CD14-positive monocyte (primary cell): Measurements from ENCODE around the gene FAM180B. TPM values are rescaled to one million over a fixed set of nuclear protein-coding genes. Genes with fewer than 3 reads are reported as not detected.

ENCODE experiments used
- DNase-seq, 3 donors: peaks; one replicate each; pipeline ENCODE4 v3.0.0-alpha.2; 2011 to 2022
- H2AFZ ChIP-seq: 2 replicates; pipeline ENCODE4 v1.6.0; 2012; ENCODE audit warnings: mild to moderate bottlenecking, low read depth, low read length, inconsistent platforms; ENCODE audit not compliant: insufficient read depth, poor library complexity, severe bottlenecking
- H3K27ac ChIP-seq, 2 donors: 1 replicate in 1 of 2; 2 replicates in 1 of 2; pipeline ENCODE4 v1.5.1; 2012 to 2013; ENCODE audit warnings: low read length in 2 of 2, control low read depth in 1 of 2, inconsistent platforms in 1 of 2, low read depth in 1 of 2, mild to moderate bottlenecking in 1 of 2
- H3K27me3 ChIP-seq, 2 donors: one replicate each; pipeline versions ENCODE4 v1.6.0 to v1.6.1; 2011 to 2013; ENCODE audit warnings: low read length in 2 of 2; ENCODE audit not compliant: control insufficient read depth in 2 of 2, insufficient read depth in 2 of 2
- H3K36me3 ChIP-seq, 2 donors: replicated peaks in 1 of 2; 1 replicate in 1 of 2; 2 replicates in 1 of 2; pipeline versions ENCODE4 v1.5.1 to v1.6.1; 2012 to 2013; ENCODE audit warnings: low read length in 2 of 2, control low read depth in 1 of 2, inconsistent platforms in 1 of 2, mild to moderate bottlenecking in 1 of 2; ENCODE audit not compliant: insufficient read depth in 2 of 2, control insufficient read depth in 1 of 2
- H3K4me1 ChIP-seq, 2 donors: 1 replicate in 1 of 2; 2 replicates in 1 of 2; pipeline versions ENCODE4 v1.5.1 to v1.6.1; 2012 to 2013; ENCODE audit warnings: low read length in 2 of 2, control low read depth in 1 of 2, inconsistent platforms in 1 of 2, mild to moderate bottlenecking in 1 of 2, moderate library complexity in 1 of 2; ENCODE audit not compliant: insufficient read depth in 2 of 2, control insufficient read depth in 1 of 2
- H3K4me2 ChIP-seq: replicated peaks from 2 replicates; pipeline ENCODE3; 2012; ENCODE audit warnings: low read length, moderate library complexity, mild to moderate bottlenecking; ENCODE audit not compliant: poor library complexity, severe bottlenecking; ENCODE audit errors: extremely low read depth
- H3K4me3 ChIP-seq, 3 experiments: fragments of 200-600 bp in 1 of 3; sonication (generic) in 1 of 3; replicated peaks in 1 of 3; 1 replicate in 2 of 3; 2 replicates in 1 of 3; pipeline ENCODE4 v1.5.1; 2011 to 2013; ENCODE audit warnings: low read length in 3 of 3, mild to moderate bottlenecking in 3 of 3, control low read depth in 2 of 3, low read depth in 2 of 3, inconsistent platforms in 1 of 3, moderate library complexity in 1 of 3
- H3K79me2 ChIP-seq: 2 replicates; pipeline ENCODE4 v1.6.0; 2012; ENCODE audit warnings: mild to moderate bottlenecking, control low read depth, inconsistent platforms, low read length, moderate library complexity; ENCODE audit not compliant: insufficient read depth
- H3K9ac ChIP-seq: 2 replicates; pipeline ENCODE4 v1.6.0; 2017; ENCODE audit warnings: low read length, mild to moderate bottlenecking; ENCODE audit not compliant: insufficient read depth, poor library complexity, severe bottlenecking
- H3K9me3 ChIP-seq, 2 donors: replicated peaks in 1 of 2; 1 replicate in 1 of 2; 2 replicates in 1 of 2; pipeline versions ENCODE4 v1.5.1 to v1.6.1; 2012 to 2013; ENCODE audit warnings: low read length in 2 of 2, control low read depth in 1 of 2; ENCODE audit not compliant: control insufficient read depth in 1 of 2, insufficient read depth in 1 of 2
- H4K20me1 ChIP-seq: 2 replicates; pipeline ENCODE4 v1.6.0; 2012; ENCODE audit warnings: mild to moderate bottlenecking, low read length, control low read depth, moderate library complexity; ENCODE audit not compliant: insufficient read depth
- H3K27ac Mint-ChIP-seq, 7 donors: one replicate each; pipeline ENCODE4 v1.8.0; 2020; ENCODE audit warnings: mild to moderate bottlenecking in 7 of 7, mixed read lengths in 7 of 7, moderate library complexity in 6 of 7, inconsistent platforms in 2 of 7
- H3K27me3 Mint-ChIP-seq, 3 donors: one replicate each; pipeline ENCODE4 v1.8.0; 2021 to 2022; ENCODE audit warnings: low read depth in 3 of 3, mild to moderate bottlenecking in 3 of 3, mixed read lengths in 3 of 3, moderate library complexity in 3 of 3, inconsistent platforms in 1 of 3
- H3K36me3 Mint-ChIP-seq, 2 donors: one replicate each; pipeline ENCODE4 v1.8.0; 2020; ENCODE audit warnings: mixed read lengths in 2 of 2, inconsistent platforms in 1 of 2, mild to moderate bottlenecking in 1 of 2
- H3K4me1 Mint-ChIP-seq: one replicate; pipeline ENCODE4 v1.8.0; 2020; ENCODE audit warnings: mild to moderate bottlenecking, mixed read lengths
- H3K4me3 Mint-ChIP-seq, 2 donors: one replicate each; pipeline ENCODE4 v1.8.0; 2020; ENCODE audit warnings: mild to moderate bottlenecking in 2 of 2, mixed read lengths in 2 of 2, moderate library complexity in 1 of 2
- H3K9me3 Mint-ChIP-seq, 7 donors: one replicate each; pipeline ENCODE4 v1.8.0; 2020 to 2022; ENCODE audit warnings: mixed read lengths in 7 of 7, mild to moderate bottlenecking in 6 of 7, moderate library complexity in 6 of 7, inconsistent platforms in 2 of 7
- CTCF ChIP-seq: fragments of 200-600 bp; IDR thresholded peaks from one replicate; pipeline ENCODE4 v1.8.0; 2022; ENCODE audit warnings: antibody characterized with exemption, mild to moderate bottlenecking
- WGBS: methylation state at CpG from one replicate; pipeline ENCODE4 v1.1.5; 2013; ENCODE audit warnings: missing lambda C conversion rate; ENCODE audit not compliant: insufficient coverage; 5-methylcytosine and 5-hydroxymethylcytosine counted together
- intact Hi-C, 2 donors: fragments of 100-400 bp; cut with micrococcal nuclease; formaldehyde crosslinking; loops; one replicate each; pipeline versions ENCODE4 v1.15.0 to v1.15.1; 2023
- polyA plus RNA-seq, 3 donors: library from polyadenylated mRNA; depleted of rRNA in 1 of 3; unstranded in 2 of 3; stranded (reverse) in 1 of 3; fragments of 300-500 nt in 2 of 3; fragments of >200 nt in 1 of 3; fragmentation: Illumina TruSeq in 2 of 3; gene quantifications; 1 replicate in 2 of 3; 2 replicates in 1 of 3; pipeline ENCODE4 v1.2.3, GENCODE V29; 2012 to 2021

FAM180B gene
- polyA plus RNA-seq, 3 donors, result 0.13 TPM; not detected in 2

- Histone ChIP-seq H2AFZ (no peak overlapping the region), H3K27ac (no peak overlapping the region), H3K79me2 (no peaks in the 10 kb centered on the region), H3K36me3 (peaks cover 0 to 15% of the 10 kb centered on the region in 2 donors), H3K27me3 (no peaks in the 10 kb centered on the region), H3K9ac (no peak overlapping the region), H3K4me2 (no peak overlapping the region), H4K20me1 (no peaks in the 10 kb centered on the region), H3K4me3 (no peak overlapping the region), H3K9me3 (no peaks in the 10 kb centered on the region), H3K4me1 (peaks cover 0 to under 1% of the 10 kb centered on the region in 2 donors)
- DNase-seq, result no peak
- peaks cover 4% of the 10 kb centered on the region for H3K4me1 Mint-ChIP-seq
- no peaks in the 10 kb centered on the region for H3K9me3 Mint-ChIP-seq
- H3K36me3 Mint-ChIP-seq, result peaks cover 6 to 24% of the 10 kb centered on the region in 2 donors
- TF ChIP-seq CTCF, result no peak
- H3K4me3 Mint-ChIP-seq, result no peak overlapping the region
- intact Hi-C loops, result no loop called here
- peaks cover 0 to 4% (median 0%) of the 10 kb centered on the region in 3 donors for H3K27me3 Mint-ChIP-seq
- 100% methylated on average over 2 of the region's 3 CpGs for WGBS
- H3K27ac Mint-ChIP-seq, result no peak overlapping the region
These were observed 19.4 kb downstream of the FAM180B start for GRCh38 chr11:47605921-47606320.

GRCh38 chr11:47606731-47607130, 20.3 kb downstream of the FAM180B start:
- WGBS, result no CpG with 5 or more reads among the region's 5 CpGs
- H3K4me3 Mint-ChIP-seq, result no peak overlapping the region
- peaks cover 0 to 4% (median 2%) of the 10 kb centered on the region in 3 donors for H3K27me3 Mint-ChIP-seq
- peaks cover 8% of the 10 kb centered on the region in 2 donors for H3K4me1 ChIP-seq
- H3K27ac Mint-ChIP-seq, result no peak overlapping the region
- H4K20me1 ChIP-seq, result no peaks in the 10 kb centered on the region
- DNase-seq, result no peak
- no peak overlapping the region for H3K9ac ChIP-seq
- H3K79me2 ChIP-seq, result no peaks in the 10 kb centered on the region
- H3K36me3 ChIP-seq, result peaks cover 0 to 18% of the 10 kb centered on the region in 2 donors
- H3K36me3 Mint-ChIP-seq, result peaks cover 7 to 29% of the 10 kb centered on the region in 2 donors
- no peak for TF ChIP-seq CTCF
- H3K4me1 Mint-ChIP-seq, result peaks cover 12% of the 10 kb centered on the region
- H3K4me2 ChIP-seq, result no peak overlapping the region
- H3K9me3 Mint-ChIP-seq, result no peaks in the 10 kb centered on the region
- intact Hi-C loops, result no loop called here
- H3K27ac ChIP-seq, result no peak overlapping the region
- no peak overlapping the region for H2AFZ ChIP-seq
- H3K9me3 ChIP-seq, result no peaks in the 10 kb centered on the region
- no peaks in the 10 kb centered on the region for H3K27me3 ChIP-seq
- no peak overlapping the region for H3K4me3 ChIP-seq
